Stomach (tissue), 9 donors: ENCODE results near the gene PAAF1. TPM values are rescaled to one million over a fixed set of nuclear protein-coding genes. Genes with fewer than 3 reads are reported as not detected.

Experiments
- DNase-seq, 2 donors: peaks; one replicate each; pipeline versions ENCODE4 v3.0.0 to v3.0.0-alpha.2; 2013 to 2019
- H3K27ac ChIP-seq, 5 donors: fragments of 200-600 bp in 4 of 5; sonication (generic) in 4 of 5; one replicate each; pipeline ENCODE4 v1.5.1; 2013 to 2019; ENCODE audit warnings: mild to moderate bottlenecking in 1 of 5, moderate library complexity in 1 of 5
- H3K27me3 ChIP-seq, 3 donors: fragments of 200-600 bp; sonication (generic); one replicate each; pipeline ENCODE4 v1.5.1; 2017 to 2019; ENCODE audit warnings: mixed run types in 1 of 3
- H3K36me3 ChIP-seq, 4 donors: fragments of 200-600 bp; sonication (generic); 1 replicate in 3 of 4; 2 replicates in 1 of 4; pipeline ENCODE4 v1.5.1; 2016 to 2019
- H3K4me1 ChIP-seq, 4 donors: fragments of 200-600 bp; sonication (generic); one replicate each; pipeline ENCODE4 v1.5.1; 2016 to 2019
- H3K4me3 ChIP-seq, 4 donors: fragments of 200-600 bp; sonication (generic) in 3 of 4; one replicate each; pipeline ENCODE4 v1.5.1; 2016 to 2019; ENCODE audit warnings: mild to moderate bottlenecking in 1 of 4
- H3K9me3 ChIP-seq, 4 donors: fragments of 200-600 bp; sonication (generic); one replicate each; pipeline ENCODE4 v1.5.1; 2016 to 2019
- EP300 ChIP-seq: sonication (generic); formaldehyde crosslinking; IDR thresholded peaks from one replicate; pipeline ENCODE4 v1.6.1; 2017; ENCODE audit warnings: antibody characterized with exemption
- POLR2A ChIP-seq, 4 donors: fragments of 450-650 bp; IDR thresholded peaks; one replicate each; pipeline ENCODE4 v1.6.1; 2016; ENCODE audit warnings: antibody characterized with exemption in 4 of 4, control low read depth in 2 of 4, mild to moderate bottlenecking in 1 of 4, moderate library complexity in 1 of 4
- POLR2AphosphoS5 ChIP-seq, 3 donors: sonication (generic); formaldehyde crosslinking; IDR thresholded peaks; one replicate each; pipeline ENCODE4 v1.6.1; 2016; ENCODE audit warnings: antibody characterized with exemption in 3 of 3
- WGBS, 5 donors: extraction: QIAGEN DNeasy Blood & Tissue Kit in 3 of 5; methylation state at CpG; one replicate each; pipeline versions ENCODE4 v1.1.5 to v1.1.7; 2013 to 2018; 5-methylcytosine and 5-hydroxymethylcytosine counted together
- intact Hi-C: fragments of 100-400 bp; cut with DNase I; formaldehyde crosslinking; loops from one replicate; pipeline ENCODE4 v1.15.1; 2023; ENCODE audit warnings: low total_unique reads
- polyA plus RNA-seq, 3 donors: library from polyadenylated mRNA; stranded (reverse); fragments of 200-250 nt; gene quantifications; one replicate each; pipeline ENCODE4 v1.2.3, GENCODE V29; 2013
- total RNA-seq, 5 donors: library from RNA; depleted of rRNA; stranded (reverse); fragments of >200 nt; gene quantifications; one replicate each; pipeline versions ENCODE4 v1.1.0 to v1.2.3, GENCODE V29; 2014 to 2016
- TF ChIP-seq, protein P1 (sequence below), 7 experiments: fragments of 450-650 bp in 4 of 7; fragments of 200-600 bp in 3 of 7; sonication (generic) in 3 of 7; IDR thresholded peaks; one replicate each; pipeline ENCODE4 v1.5.1; 2016 to 2019; ENCODE audit warnings: antibody characterized with exemption in 7 of 7, control low read depth in 2 of 7, mild to moderate bottlenecking in 1 of 7
- donor health status: healthy with polysubstance abuse.
- donor health status: Bipolar disorder and iron deficiency.
- donor health status: healthy.

PAAF1 gene
- total and polyA plus RNA-seq, 8 donors: 5.4 to 20.4 (median 13.1) TPM; not detected in 1

DNA sequence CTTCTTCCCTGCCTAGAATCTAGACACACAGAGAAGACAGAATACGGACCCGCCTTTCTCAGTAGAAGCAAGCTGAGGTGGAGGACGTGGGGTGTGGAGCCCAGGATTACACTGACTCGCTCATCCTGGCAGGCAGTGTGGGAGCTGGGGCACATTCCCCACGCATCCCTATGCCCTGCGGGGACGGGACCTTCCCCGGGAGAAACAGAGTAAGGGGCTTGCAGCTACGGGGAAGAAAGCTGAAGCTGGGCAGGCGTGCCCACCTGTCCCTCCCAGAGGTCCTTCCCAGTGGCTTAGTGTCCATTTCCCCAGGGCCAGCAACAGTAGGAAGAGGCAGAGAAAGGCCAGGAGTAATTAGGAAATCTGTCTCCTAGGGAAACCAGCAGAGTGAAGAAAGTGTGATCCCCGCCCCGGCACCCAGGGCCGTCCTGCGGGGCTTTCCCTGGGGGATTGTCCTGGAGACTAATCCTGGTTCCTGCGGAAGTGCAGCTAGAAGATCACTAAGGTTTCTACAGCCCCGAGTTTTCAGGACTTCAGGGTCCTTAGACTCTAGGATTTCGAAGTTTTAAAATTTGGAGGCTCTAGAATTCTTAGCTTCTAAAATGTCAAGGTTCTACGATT lies 81.8 kb downstream of the PAAF1 start:
- intact Hi-C loops: no loop called here
- TF ChIP-seq POLR2AphosphoS5 (IDR thresholded peaks at IDR 0.05) (no peak), EP300 (no peak), POLR2A (IDR thresholded peaks at IDR 0.05) (no peak)
- TF ChIP-seq, protein P1, sequence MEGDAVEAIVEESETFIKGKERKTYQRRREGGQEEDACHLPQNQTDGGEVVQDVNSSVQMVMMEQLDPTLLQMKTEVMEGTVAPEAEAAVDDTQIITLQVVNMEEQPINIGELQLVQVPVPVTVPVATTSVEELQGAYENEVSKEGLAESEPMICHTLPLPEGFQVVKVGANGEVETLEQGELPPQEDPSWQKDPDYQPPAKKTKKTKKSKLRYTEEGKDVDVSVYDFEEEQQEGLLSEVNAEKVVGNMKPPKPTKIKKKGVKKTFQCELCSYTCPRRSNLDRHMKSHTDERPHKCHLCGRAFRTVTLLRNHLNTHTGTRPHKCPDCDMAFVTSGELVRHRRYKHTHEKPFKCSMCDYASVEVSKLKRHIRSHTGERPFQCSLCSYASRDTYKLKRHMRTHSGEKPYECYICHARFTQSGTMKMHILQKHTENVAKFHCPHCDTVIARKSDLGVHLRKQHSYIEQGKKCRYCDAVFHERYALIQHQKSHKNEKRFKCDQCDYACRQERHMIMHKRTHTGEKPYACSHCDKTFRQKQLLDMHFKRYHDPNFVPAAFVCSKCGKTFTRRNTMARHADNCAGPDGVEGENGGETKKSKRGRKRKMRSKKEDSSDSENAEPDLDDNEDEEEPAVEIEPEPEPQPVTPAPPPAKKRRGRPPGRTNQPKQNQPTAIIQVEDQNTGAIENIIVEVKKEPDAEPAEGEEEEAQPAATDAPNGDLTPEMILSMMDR (IDR thresholded peaks at IDR 0.05): no peak
- H3K9me3 ChIP-seq: no peaks in the 10 kb centered on the region
- no peak for DNase-seq
- H3K27ac ChIP-seq: no peak overlapping the region
- no peaks in the 10 kb centered on the region for H3K36me3 ChIP-seq
- peaks cover 0 to 27% (median 5%) of the 10 kb centered on the region in 3 donors for H3K27me3 ChIP-seq
- H3K4me1 ChIP-seq: peaks cover 0 to 5% (median 0%) of the 10 kb centered on the region in 4 donors
- no peak overlapping the region for H3K4me3 ChIP-seq
- WGBS, 5 donors: 81 to 86% (median 84%) methylated on average over 16 to 18 of the region's 18 CpGs

DNA sequence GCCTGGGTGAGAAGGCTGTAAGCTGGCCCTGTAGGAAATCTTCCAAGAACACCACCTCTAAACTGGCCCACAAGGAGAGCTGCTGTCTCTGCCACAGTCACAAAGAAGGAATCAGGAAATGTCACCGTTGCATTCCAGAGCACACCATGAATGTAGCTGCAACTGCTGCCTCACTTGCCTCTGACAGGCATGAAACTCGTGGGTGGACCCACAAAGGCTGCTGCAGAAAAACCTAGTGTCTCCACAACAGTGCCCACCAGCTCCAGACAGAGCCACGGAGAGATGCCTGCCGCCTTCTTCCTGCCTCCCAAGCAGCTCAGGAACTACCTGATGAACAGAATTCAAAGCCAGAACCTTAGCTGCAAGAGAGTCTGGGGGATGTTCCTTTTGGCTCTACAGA lies 84.5 kb downstream of the PAAF1 start:
- H3K27ac ChIP-seq: no peak overlapping the region
- H3K4me3 ChIP-seq: no peak overlapping the region
- H3K27me3 ChIP-seq: peaks cover 0 to 18% (median 5%) of the 10 kb centered on the region in 3 donors
- intact Hi-C loops: no loop called here
- no peaks in the 10 kb centered on the region for H3K9me3 ChIP-seq
- TF ChIP-seq, protein P1 (IDR thresholded peaks at IDR 0.05): no peak
- TF ChIP-seq POLR2AphosphoS5 (IDR thresholded peaks at IDR 0.05) (no peak), POLR2A (IDR thresholded peaks at IDR 0.05) (no peak), EP300 (no peak)
- DNase-seq: no peak
- H3K4me1 ChIP-seq: peaks cover 0 to 13% (median 11%) of the 10 kb centered on the region in 4 donors
- WGBS, 5 donors: 59 to 66% (median 65%) methylated on average over 4 of the region's 4 CpGs
- H3K36me3 ChIP-seq: no peaks in the 10 kb centered on the region

DNA sequence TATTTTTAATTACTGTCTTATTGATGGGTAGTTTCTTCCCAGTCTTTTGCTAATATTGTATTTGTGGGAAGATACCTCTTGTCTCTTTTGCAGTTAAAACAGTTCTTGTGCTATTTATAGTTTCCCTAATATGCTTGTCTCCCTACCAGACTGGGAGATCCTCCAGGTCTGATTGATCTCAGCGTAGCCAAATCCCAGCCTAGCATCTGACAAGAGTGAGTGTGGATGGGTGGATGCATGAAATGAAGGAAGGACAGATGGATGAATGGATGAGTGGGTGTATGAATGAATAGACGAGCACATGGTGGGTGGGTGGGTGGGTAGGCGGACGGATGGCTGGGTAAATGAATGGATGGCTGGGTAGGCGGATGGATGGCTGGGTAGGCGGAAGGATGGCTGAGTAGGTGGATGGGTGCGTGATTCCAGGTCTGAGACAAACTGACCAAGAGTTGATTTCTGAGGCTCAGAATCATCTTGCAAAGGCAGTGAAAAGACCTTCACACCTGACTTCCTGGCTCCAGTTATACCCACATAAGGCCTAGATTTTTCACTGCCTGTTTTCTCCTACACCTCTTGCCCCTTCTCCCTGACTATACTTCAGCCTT lies 85.4 kb downstream of the PAAF1 start:
- Histone ChIP-seq H3K4me1 (peaks cover 0 to 13% (median 11%) of the 10 kb centered on the region in 4 donors), H3K36me3 (no peaks in the 10 kb centered on the region), H3K27me3 (peaks cover 0 to 14% (median 5%) of the 10 kb centered on the region in 3 donors), H3K4me3 (no peak overlapping the region), H3K27ac (no peak overlapping the region), H3K9me3 (no peaks in the 10 kb centered on the region)
- TF ChIP-seq POLR2A (IDR thresholded peaks at IDR 0.05) (no peak), EP300 (no peak), POLR2AphosphoS5 (IDR thresholded peaks at IDR 0.05) (no peak)
- TF ChIP-seq, protein P1 (IDR thresholded peaks at IDR 0.05): no peak
- WGBS, 5 donors: 69 to 87% (median 80%) methylated on average over 7 of the region's 7 CpGs
- no peak for DNase-seq
- intact Hi-C loops: no loop called here

DNA sequence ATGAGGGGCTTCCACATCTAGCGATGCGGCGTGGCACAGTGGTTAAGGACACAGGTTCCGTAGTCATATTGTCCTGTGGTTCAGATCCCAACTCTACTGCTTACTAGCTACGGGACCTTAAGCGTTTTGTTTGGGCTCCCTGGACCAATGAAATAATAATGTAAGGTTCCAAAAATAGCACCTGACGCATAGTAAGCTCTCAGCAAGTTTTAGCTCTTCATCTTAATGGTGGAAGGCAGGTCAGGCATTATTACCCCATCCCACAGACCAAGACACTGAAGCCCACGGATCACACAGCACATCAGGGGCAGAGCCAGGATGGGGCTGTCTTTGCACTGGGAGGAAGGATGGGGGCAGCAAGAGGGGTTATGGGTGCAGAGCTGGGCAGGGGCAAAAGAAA lies 87.1 kb downstream of the PAAF1 start:
- DNase-seq: no peak
- intact Hi-C loops: no loop called here
- no peaks in the 10 kb centered on the region for H3K9me3 ChIP-seq
- TF ChIP-seq, protein P1 (IDR thresholded peaks at IDR 0.05): no peak
- TF ChIP-seq EP300 (no peak), POLR2A (IDR thresholded peaks at IDR 0.05) (no peak), POLR2AphosphoS5 (IDR thresholded peaks at IDR 0.05) (no peak)
- H3K36me3 ChIP-seq: no peaks in the 10 kb centered on the region
- H3K4me3 ChIP-seq: no peak overlapping the region
- H3K27me3 ChIP-seq: peaks cover 0 to under 1% (median 0%) of the 10 kb centered on the region in 3 donors
- no peak overlapping the region for H3K27ac ChIP-seq
- 69 to 85% (median 75%) methylated on average over 8 of the region's 8 CpGs for WGBS, 5 donors
- H3K4me1 ChIP-seq: peaks cover 0 to 13% (median 11%) of the 10 kb centered on the region in 4 donors
